ENCODE results near the gene TRIM44.

DNA sequence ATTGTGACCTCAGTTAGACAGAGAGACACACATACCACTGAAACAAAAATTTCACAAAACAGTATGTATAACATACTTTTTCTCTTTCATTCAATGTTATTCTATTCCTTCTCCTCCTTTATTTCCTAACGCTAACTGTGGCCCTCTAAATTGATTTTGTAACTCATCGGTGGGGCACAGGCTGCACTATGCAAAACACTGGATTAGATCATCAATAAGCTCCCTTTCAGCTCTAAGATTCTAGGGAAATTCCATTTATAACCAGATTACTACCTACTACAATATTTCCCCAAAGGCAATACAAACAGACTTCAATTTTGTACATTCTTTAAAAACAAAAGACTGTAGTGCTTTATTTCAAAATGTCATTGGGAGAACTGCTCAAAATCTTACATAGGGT, 38.3 kb upstream of the TRIM44 start:
- TF ChIP-seq CTCF (IDR thresholded peaks at IDR 0.05), result no peak
- no peak for TF ChIP-seq POLR2A (IDR thresholded peaks at IDR 0.05)

Data from esophagus squamous epithelium (tissue), 4 donors.